Measurements from ENCODE around the gene ZNF74. TPM values are rescaled to one million over a fixed set of nuclear protein-coding genes. Genes with fewer than 3 reads are reported as not detected.

The ZNF74 gene
- total RNA-seq, 1 donor from 2014 or later: 12.3 TPM

GRCh38 chr22:20398420-20398819 lies 4.5 kb downstream of the ZNF74 start:
- no peaks in the 10 kb centered on the region for H3K9me3 ChIP-seq
- ATAC-seq: no peak
- peaks cover 18% of the 10 kb centered on the region for H3K36me3 ChIP-seq
- no peak for TF ChIP-seq CTCF (IDR thresholded peaks at IDR 0.05)
- no peak for DNase-seq
- intact Hi-C loops (cut with DNase I): no loop called here
- H3K27ac ChIP-seq: no peak overlapping the region
- H3K27me3 ChIP-seq (ENCODE audit: low read depth): no peaks in the 10 kb centered on the region
- H3K4me3 ChIP-seq: no peak overlapping the region
- peaks cover 16% of the 10 kb centered on the region for H3K4me1 ChIP-seq

GRCh38 chr22:20399866-20400605 lies 6.1 kb downstream of the ZNF74 start:
- Histone ChIP-seq H3K4me3 (no peak overlapping the region), H3K27ac (no peak overlapping the region), H3K27me3 (ENCODE audit: low read depth) (no peaks in the 10 kb centered on the region), H3K36me3 (peaks cover 34% of the 10 kb centered on the region), H3K4me1 (peaks cover 7% of the 10 kb centered on the region), H3K9me3 (no peaks in the 10 kb centered on the region)
- ATAC-seq (no peak), DNase-seq (no peak)
- intact Hi-C loops (cut with DNase I): no loop called here
- TF ChIP-seq CTCF (IDR thresholded peaks at IDR 0.05): no peak

GRCh38 chr22:20400606-20401375 lies 6.8 kb downstream of the ZNF74 start:
- TF ChIP-seq CTCF (IDR thresholded peaks at IDR 0.05): no peak
- no peaks in the 10 kb centered on the region for H3K4me1 ChIP-seq
- no peak overlapping the region for H3K4me3 ChIP-seq
- DNase-seq (no peak), ATAC-seq (no peak)
- H3K36me3 ChIP-seq: peaks cover 42% of the 10 kb centered on the region
- no peak overlapping the region for H3K27ac ChIP-seq
- no peaks in the 10 kb centered on the region for H3K27me3 ChIP-seq (ENCODE audit: low read depth)
- no peaks in the 10 kb centered on the region for H3K9me3 ChIP-seq
- intact Hi-C loops (cut with DNase I): no loop called here

- Histone ChIP-seq H3K4me1 (no peaks in the 10 kb centered on the region), H3K36me3 (peaks cover 49% of the 10 kb centered on the region), H3K4me3 (no peak overlapping the region), H3K9me3 (no peaks in the 10 kb centered on the region), H3K27ac (no peak overlapping the region), H3K27me3 (ENCODE audit: low read depth) (no peaks in the 10 kb centered on the region)
- DNase-seq (no peak), ATAC-seq (no peak)
- TF ChIP-seq CTCF (IDR thresholded peaks at IDR 0.05): no peak
- intact Hi-C loops (cut with DNase I): no loop called here
These were observed 7.5 kb downstream of the ZNF74 start for GRCh38 chr22:20401376-20402014.

- intact Hi-C loops (cut with DNase I): no loop called here
- DNase-seq (no peak), ATAC-seq (no peak)
- H3K4me1 ChIP-seq: no peaks in the 10 kb centered on the region
- H3K9me3 ChIP-seq: no peaks in the 10 kb centered on the region
- peaks cover 63% of the 10 kb centered on the region for H3K36me3 ChIP-seq
- TF ChIP-seq CTCF (IDR thresholded peaks at IDR 0.05): no peak
- H3K4me3 ChIP-seq: no peak overlapping the region
- no peak overlapping the region for H3K27ac ChIP-seq
- no peaks in the 10 kb centered on the region for H3K27me3 ChIP-seq (ENCODE audit: low read depth)
These were observed 9.2 kb downstream of the ZNF74 start for GRCh38 chr22:20402960-20403778.
